Right ventricle myocardium superior (tissue), 1 donor: ENCODE results near the gene CDKL5. TPM values are rescaled to one million over a fixed set of nuclear protein-coding genes. Genes with fewer than 3 reads are reported as not detected.

Experiments
- ATAC-seq: fragments of 200-7000 bp; cut with Tn5 transposase; one replicate; pipeline ENCODE4 v1.9.1; 2020; ENCODE audit warnings: mild to moderate bottlenecking; ENCODE audit not compliant: poor library complexity
- DNase-seq: peaks from one replicate; pipeline ENCODE4 v3.0.0-alpha.2; 2020
- intact Hi-C: fragments of 100-400 bp; cut with DNase I; formaldehyde crosslinking; loops from one replicate; pipeline ENCODE4 v1.11.2; 2022
- total RNA-seq: library from RNA; stranded (reverse); fragmentation: NEBNext Ultra II Directional; extraction: Animal tissue kit (Norgen Biotek cat#: 25700); gene quantifications from one replicate; pipeline ENCODE4 v1.2.1, GENCODE V29; 2021
- donor health status: DM: no; HTN: yes; CAD: no; lungs with severe emphysema.

CDKL5 gene
- total RNA-seq, 1 donor from 2014 or later: 8.5 TPM

GRCh38 chrX:18441780-18442367 lies 16.5 kb downstream of the CDKL5 start:
- DNase-seq (no peak), ATAC-seq (no peak)
- intact Hi-C loops: no loop called here

GRCh38 chrX:18448416-18448815 lies 23.0 kb downstream of the CDKL5 start:
- intact Hi-C loops: no loop called here
- DNase-seq (no peak), ATAC-seq (no peak)

- DNase-seq: no peak
- ATAC-seq: no peak
- intact Hi-C loops: no loop called here
Observed at GRCh38 chrX:18449236-18449635, 23.8 kb downstream of the CDKL5 start.

DNA sequence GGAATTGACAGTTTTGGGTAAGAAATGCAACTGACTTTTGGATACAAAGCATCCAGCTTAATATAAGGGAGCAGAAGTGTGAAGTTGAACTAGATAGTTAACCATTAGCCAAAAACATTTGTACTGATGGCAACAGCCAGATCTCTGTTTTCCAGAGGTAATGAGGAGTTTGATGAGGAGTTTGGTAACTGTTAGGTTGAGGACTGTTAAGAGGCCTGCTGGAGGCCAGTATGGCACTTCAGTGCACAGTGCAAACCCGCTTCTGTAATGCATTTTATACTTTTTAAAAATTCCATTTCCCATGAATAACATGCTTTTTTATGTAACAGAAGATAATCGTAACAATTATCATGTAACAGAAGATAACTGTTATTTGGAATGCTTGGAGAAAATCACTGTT lies 30.0 kb downstream of the CDKL5 start:
- ATAC-seq: no peak
- DNase-seq: no peak
- intact Hi-C loops: no loop called here

GRCh38 chrX:18457000-18457399 lies 31.6 kb downstream of the CDKL5 start:
- DNase-seq (no peak), ATAC-seq (no peak)
- intact Hi-C loops: no loop called here

DNA sequence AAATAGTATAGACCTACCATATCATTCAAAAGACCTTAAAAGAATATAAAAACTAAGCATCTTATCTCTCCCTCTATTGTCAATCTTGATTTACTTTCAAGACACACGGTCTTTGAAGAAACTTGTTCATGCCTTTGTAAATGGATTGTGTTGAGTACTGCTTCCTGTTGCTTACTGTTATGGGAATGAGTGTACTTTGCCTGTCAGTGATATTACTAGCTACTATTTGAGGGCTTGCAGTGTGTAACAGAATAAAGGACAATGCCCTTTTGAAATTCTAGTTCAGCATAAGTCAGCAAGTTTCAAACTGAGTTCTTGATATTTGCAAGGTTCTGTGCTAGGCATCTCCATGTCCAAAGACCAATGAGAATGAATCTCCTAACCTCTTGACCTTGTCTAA lies 36.0 kb downstream of the CDKL5 start:
- ATAC-seq (no peak), DNase-seq (no peak)
- intact Hi-C loops: no loop called here

GRCh38 chrX:18464499-18464898 lies 39.1 kb downstream of the CDKL5 start:
- DNase-seq: no peak
- no peak for ATAC-seq
- intact Hi-C loops: no loop called here

GRCh38 chrX:18465051-18465450 lies 39.6 kb downstream of the CDKL5 start:
- DNase-seq (no peak), ATAC-seq (no peak)
- intact Hi-C loops: no loop called here

DNA sequence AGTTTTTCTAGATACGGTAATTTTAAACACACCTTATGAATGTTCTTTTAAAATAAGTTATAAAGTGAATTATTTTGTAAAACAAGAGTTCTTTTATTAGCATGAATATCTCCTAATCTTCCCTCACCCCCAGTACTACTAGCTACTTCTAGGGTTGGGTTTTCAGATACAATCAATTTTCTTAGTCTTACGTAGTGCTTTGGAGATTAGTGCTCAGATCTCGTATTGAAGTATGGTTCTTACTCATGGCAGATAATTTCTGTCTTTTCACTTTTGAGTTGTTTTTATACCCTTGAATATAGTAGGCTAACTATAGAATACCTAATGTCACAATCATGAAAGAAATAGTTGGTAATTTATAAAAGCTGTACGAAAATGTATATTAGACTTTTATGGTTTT lies 43.2 kb downstream of the CDKL5 start:
- intact Hi-C loops: no loop called here
- DNase-seq (no peak), ATAC-seq (no peak)

- DNase-seq (no peak), ATAC-seq (no peak)
- intact Hi-C loops: no loop called here
Observed at GRCh38 chrX:18471296-18471695, 45.9 kb downstream of the CDKL5 start.

DNA sequence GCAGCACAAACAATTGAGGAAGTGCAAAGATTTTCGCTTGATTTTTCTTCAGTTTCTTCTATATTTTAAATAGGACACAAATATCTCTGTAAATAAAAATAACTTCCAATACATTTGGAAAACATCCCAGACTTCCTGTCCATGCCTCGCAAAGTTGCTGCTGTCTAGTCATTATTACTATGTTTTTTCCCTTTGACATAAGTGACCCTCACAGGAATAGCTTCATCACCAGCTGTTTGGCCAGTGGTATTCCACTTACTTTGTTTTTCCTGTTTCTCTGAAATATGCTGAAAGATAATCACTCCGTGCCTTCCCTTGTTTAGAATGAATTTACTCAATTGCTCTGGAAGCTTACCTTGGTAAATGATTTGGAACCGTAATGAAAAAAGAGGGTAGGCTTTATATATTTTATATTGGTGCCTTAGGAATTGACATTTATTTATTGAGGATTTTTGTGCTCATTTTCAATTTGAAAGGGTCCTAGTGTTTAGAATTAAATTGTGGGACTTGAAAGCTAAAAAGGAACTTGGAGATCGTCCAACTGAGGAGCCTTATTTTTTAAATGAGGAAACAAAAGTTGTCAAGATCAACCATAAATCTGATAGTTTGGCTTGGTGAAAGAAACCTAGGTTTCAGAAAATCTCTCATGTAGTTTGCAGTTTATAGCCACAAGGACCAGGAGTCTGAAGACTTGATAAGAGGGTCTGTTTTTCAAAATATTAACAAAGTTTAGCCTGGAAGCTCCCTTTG lies 65.6 kb downstream of the CDKL5 start:
- DNase-seq (no peak), ATAC-seq (no peak)
- intact Hi-C loops: no loop called here

- intact Hi-C loops: no loop called here
- ATAC-seq (no peak), DNase-seq (no peak)
Observed at GRCh38 chrX:18491587-18492340, 66.4 kb downstream of the CDKL5 start.

GRCh38 chrX:18534949-18535348 lies 109.5 kb downstream of the CDKL5 start:
- intact Hi-C loops: no loop called here
- no peak for DNase-seq
- no peak for ATAC-seq

GRCh38 chrX:18537068-18537467 lies 111.7 kb downstream of the CDKL5 start:
- DNase-seq (no peak), ATAC-seq (no peak)
- intact Hi-C loops: no loop called here

GRCh38 chrX:18537524-18537923 lies 112.1 kb downstream of the CDKL5 start:
- intact Hi-C loops: no loop called here
- DNase-seq: no peak
- no peak for ATAC-seq

- DNase-seq: no peak
- ATAC-seq: no peak
- intact Hi-C loops: no loop called here
Observed at GRCh38 chrX:18542131-18542530, 116.7 kb downstream of the CDKL5 start.

GRCh38 chrX:18542905-18543304 lies 117.5 kb downstream of the CDKL5 start:
- DNase-seq (no peak), ATAC-seq (no peak)
- intact Hi-C loops: no loop called here

GRCh38 chrX:18543738-18544137 lies 118.3 kb downstream of the CDKL5 start:
- intact Hi-C loops: no loop called here
- ATAC-seq: no peak
- no peak for DNase-seq

DNA sequence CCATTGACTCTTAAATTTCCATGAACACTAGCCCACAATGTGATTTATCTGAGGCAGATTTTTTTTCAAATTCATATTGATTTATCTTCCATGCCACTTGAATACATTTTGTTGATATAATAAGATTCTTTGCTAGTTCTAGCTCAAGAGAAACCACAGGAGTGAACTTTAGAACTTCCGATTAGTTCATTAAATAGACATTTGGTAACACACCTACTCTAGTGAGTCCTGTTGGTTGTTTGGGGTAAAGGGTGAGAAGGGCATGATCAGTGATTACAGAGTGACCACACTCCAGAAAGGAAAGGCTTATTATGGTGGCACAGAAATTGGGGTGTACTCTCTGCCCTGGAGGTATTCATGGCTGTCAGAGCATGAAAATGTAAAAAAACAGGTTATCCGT lies 120.4 kb downstream of the CDKL5 start:
- ATAC-seq (no peak), DNase-seq (no peak)
- intact Hi-C loops: no loop called here

GRCh38 chrX:18548996-18549395 lies 123.6 kb downstream of the CDKL5 start:
- no peak for ATAC-seq
- intact Hi-C loops: no loop called here
- DNase-seq: no peak
